GM21529 (cell line): ENCODE data around the gene NSUN2.

Source experiments
- ATAC-seq: cut with Tn5 transposase; IDR thresholded peaks from one replicate; pipeline ENCODE4 v1.9.1; 2021; ENCODE audit not compliant: unreplicated experiment

NSUN2 gene

DNA sequence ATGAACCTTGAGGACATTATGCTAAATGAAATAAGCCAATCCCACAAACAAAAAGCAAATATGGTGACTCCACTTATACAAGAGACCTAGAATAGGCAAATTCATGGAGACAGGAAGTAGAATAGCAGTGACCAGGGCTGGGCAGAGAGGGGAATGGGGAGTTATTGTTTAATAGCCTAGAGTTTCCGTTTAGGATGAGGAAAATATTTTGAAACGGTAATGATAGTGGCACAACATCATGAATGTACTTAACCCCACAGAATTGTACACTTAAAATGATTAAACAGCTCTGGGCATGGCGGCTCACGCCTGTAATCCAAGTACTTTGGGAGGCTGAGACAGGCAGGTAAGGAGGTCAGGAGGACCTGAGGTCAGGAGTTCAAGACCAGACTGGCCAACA, 65.8 kb downstream of the NSUN2 start:
- ATAC-seq = no peak

GRCh38 chr5:6565492-6565891, 67.4 kb downstream of the NSUN2 start:
- ATAC-seq = no peak

- ATAC-seq = no peak
These were observed 74.9 kb downstream of the NSUN2 start for GRCh38 chr5:6557807-6558575.

DNA sequence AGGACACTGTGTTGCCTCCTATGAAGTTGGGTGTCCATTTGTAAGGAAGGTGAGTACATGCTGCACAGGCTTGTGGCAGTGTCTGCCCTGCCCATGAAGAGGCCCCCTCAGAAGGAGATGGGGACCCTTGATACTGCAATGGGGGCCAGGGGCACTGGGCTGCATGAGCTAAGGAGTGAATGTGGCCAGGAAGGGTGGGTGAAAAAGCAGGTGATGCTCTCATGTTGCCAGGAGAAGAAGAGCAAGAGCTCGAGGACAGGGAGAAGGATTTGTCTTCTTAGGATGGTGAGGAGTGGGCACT, 76.1 kb downstream of the NSUN2 start:
- ATAC-seq = no peak

- no peak for ATAC-seq
These were observed 76.6 kb downstream of the NSUN2 start for GRCh38 chr5:6556089-6556801.

GRCh38 chr5:6554812-6555211, 78.0 kb downstream of the NSUN2 start:
- no peak for ATAC-seq

GRCh38 chr5:6553972-6554371, 78.9 kb downstream of the NSUN2 start:
- no peak for ATAC-seq

DNA sequence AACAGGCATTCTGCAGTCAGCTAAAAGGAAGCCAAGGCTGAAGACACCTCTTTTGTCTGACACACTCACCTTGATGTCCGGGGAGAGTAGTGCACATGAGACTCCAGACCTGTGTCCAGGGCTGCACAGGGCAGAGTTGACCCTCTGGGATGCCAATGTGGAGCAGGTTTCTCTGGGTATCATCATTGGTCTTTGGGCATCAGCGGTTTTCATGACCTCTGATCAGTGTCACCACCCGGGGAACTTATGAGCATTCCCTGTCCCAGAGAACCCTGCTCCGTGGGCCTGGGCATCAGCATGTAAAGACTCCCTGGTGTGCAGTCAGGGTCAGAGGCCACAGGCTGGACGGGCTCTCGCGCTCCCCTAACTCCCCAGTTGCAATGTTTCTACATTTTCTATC, 80.2 kb downstream of the NSUN2 start:
- no peak for ATAC-seq

DNA sequence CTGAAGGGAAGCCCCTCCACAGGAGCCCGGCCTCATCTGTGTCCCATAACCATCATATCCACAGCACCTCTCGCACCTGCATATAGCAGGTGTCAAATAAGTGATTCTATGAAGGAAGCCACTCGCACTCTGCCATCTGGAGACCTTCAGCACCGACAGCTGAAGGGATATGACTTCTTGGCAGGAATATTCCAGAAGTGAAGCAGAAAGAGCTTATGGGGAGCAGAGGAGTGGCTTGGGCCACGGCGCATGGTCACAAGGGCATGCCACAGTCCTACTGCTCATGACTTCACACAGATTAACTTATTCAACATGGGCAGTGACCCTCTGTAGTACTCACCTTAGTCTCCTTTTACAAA, 80.9 kb downstream of the NSUN2 start:
- no peak for ATAC-seq

GRCh38 chr5:6551287-6551954, 81.4 kb downstream of the NSUN2 start:
- ATAC-seq = no peak

GRCh38 chr5:6550628-6551027, 82.2 kb downstream of the NSUN2 start:
- ATAC-seq = no peak
